Measurements from ENCODE around the gene JAKMIP1.
"Not testable (repeated sequence)": the region's sequence is repeated elsewhere in the genome, so short reads cannot be mapped to it uniquely, and the experiment has no call there.

Gene JAKMIP1

GRCh38 chr4:6001680-6002491, 198.5 kb downstream of the JAKMIP1 start:
- no peak for DNase-seq

DNA sequence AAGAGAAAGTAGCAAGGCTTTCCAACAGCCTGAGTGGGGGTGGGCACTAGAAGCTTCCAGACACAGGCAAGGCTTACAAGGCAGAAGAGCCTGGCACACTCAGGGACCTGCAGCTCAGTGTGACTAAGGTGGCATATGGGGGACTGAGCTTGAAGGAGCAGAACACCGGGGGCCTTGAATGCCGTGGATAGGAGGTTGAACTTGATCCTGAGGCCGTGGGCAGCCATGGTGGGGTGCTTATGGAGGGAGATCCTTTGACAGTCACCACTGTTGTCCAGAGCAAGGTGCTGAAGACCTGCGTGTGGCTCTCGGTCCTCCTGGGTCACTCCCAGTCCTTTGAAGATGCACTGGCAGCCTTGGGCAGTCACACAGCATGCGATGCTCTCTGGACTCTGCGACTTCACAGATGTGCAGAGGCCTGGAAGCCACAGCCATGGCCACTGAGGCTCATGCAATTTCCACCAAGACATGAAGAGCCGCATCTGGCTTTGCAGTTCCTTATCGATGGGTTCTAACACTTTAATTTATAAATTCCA, 200.5 kb downstream of the JAKMIP1 start:
- DNase-seq, result no peak

GRCh38 chr4:5999356-5999755, 201.0 kb downstream of the JAKMIP1 start:
- DNase-seq, result no peak

GRCh38 chr4:5998333-5998936, 201.9 kb downstream of the JAKMIP1 start:
- DNase-seq, result peak; percentile 52

GRCh38 chr4:5996641-5997040, 203.7 kb downstream of the JAKMIP1 start:
- no peak for DNase-seq

DNA sequence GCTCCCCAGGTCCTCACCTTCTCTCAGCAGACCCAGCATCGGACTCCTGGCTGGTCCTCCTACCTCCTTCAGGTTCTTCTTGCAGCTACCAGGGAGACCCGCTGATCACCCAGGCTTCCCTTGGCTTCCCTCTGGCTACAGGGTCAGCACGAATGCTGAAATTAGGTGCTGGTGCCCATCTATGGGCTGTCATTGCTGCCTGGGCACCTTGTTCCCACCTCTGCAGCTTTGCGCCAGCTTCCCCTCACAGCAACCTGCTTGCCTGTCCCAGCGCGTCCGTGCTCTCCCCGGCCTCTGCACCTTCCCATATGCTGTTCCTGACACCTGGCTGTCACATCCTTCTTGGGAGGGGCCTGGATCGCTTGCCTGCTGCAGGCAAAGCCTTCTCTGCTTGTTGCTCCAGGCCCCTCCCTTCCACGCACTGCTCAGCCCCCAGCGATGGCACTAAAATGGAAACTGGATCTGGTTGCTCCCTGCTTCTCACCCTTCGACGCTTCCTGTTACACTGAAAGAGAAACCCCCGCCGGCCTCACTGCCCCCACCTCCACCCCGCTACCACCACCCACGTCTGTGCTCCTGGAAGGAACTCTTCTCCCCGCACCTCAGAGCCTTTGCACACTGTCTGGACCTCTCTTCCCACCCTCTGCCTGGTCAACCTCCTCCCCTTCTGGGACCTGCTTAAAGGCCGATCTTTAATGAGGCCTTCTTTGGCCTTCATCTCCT, 204.3 kb downstream of the JAKMIP1 start:
- no peak for DNase-seq

GRCh38 chr4:5993876-5994811, 206.2 kb downstream of the JAKMIP1 start:
- DNase-seq, result no peak

DNA sequence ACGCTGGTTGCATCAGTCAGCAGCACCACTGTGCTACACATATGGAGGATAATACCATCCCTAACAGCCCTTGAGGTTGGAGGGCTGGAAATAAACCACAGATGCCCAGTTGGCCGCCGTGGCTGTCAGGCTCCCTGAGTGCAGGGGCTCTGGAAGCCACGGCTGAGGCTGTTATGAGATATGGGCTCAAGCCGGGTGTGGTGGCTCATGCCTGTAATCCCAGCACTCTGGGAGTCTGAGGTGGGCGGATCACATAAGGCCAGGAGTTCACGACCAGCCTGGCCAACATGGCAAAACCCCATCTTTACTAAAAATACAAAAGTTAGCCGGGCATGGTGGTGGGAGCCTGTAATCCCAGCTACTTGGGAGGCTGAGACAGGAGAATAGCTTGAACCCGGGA, 207.0 kb downstream of the JAKMIP1 start:
- not testable (repeated sequence) for DNase-seq

- DNase-seq, result no peak
Observed at GRCh38 chr4:5992828-5993321, 207.5 kb downstream of the JAKMIP1 start.

- no peak for DNase-seq
Observed at GRCh38 chr4:5992171-5992827, 208.1 kb downstream of the JAKMIP1 start.

GRCh38 chr4:5991405-5991804, 208.9 kb downstream of the JAKMIP1 start:
- no peak for DNase-seq

- DNase-seq, result no peak
Observed at GRCh38 chr4:5990446-5991160, 209.7 kb downstream of the JAKMIP1 start.

DNA sequence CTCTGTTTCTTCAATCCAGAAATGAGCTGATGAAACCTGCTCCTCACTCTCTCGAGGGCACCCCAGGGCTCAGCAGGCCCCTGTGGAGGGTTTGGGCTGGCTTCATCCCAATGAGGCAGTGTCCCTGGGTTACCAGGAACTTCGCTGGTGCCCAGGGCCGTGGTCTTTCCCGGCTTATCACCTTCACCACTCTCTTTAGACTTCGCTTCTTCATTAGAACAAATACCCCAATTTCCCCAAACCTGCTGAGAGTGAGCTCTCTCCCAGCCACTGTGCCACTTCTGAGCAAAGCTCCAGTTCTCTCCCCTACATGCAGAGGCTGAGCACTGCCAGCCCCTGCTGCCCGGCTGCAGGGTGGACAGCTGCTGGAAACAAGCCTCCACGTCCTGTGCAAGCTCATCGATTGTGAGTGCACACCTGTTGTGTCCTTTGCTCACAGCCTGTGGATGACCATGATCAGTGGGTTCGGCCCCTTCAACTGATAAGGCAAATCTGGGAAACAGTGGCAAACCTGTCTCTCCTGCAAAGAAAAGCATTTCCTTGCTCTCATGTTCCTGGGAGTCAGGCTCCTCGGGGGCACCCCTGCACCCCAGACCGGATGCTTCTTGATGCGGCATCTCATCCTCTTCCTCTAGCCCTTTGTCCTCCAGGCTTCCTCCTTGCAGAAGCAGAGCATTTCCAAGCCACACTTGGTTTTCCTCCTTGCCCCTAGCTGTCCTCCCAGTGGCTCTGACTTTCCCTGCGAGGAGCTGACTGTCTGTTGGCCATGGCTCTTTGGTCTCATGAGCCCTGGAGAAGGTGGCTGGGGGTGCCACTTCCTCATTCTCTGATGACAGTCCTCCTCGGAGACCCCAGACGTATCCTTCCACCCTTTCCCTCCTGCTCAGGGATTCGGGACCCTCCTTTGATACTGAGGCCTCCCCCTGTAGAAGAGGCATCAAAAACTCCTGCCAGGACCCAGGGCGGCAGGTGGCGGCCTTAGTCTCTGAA, 210.8 kb downstream of the JAKMIP1 start:
- DNase-seq, result no peak

DNA sequence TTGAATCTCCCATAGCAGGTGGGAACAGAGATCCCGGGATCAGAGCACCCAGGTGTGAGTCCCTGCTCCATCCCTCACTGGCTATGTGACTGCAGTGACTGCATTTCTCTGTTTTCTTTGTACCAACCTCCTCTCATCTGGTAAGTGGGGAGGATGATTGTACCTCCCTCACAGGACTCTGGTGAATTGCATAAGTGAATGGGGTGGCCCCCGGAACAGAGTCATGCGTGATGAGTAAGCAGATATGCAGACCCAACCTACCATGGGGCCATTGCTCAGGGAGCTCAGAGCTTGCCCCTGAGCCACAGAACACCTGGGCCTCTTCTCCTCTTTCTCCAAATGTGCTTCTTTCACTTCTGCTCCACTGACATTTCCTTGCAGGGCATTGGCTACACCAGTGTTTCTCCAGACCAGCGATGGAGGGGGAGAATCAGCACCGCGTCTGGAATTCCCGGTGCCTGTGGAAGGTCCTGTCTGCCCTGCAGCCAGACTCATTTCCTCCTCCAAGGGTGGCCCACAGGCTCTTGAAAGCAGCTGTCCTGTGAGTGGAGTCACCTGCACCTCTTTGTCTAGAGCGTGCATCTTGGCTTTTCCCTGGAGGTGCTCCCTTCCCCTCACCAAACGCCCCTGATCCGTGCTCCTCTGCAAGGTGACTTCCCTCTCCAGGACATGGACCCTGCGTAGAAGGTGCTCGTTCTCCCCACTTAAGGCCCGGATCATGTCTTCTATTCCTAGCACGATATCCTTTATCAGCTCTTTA, 212.1 kb downstream of the JAKMIP1 start:
- no peak for DNase-seq

GRCh38 chr4:5984843-5985242, 215.5 kb downstream of the JAKMIP1 start:
- DNase-seq, result no peak

- no peak for DNase-seq
Observed at GRCh38 chr4:5982156-5982973, 218.0 kb downstream of the JAKMIP1 start.

DNA sequence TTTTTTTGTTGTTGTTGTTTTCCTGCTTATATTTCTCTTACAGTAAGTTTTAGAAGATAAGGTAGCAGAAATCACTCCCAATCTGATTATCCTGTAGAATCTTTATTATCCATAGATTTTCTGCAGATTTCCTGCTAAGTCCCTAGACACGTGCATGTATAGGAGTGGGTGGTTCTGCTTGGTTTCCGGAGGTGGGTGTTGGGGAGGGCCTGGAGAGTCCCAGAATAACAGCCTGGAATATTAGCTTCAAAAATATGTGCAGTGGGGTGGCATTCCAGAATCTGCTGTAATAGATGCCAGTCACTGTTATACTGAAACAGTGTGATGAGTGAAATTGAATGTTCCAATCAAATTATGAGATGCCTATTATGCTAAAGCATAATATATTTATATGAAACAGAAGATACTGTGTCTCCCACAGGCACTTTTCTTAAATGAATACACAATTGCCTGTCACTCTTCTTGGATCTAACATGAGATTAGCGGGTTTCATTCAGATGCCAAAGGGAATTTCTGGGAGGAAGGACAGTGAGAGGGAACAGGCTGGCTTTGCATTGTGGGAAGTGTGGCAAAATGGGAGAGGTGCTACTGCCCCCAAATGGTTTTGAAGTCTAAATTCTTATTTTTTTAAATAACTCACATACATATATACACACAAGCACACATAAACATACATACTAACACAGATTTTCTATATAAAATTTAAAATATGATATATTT, 219.8 kb downstream of the JAKMIP1 start:
- no peak for DNase-seq
